Mucosa of rectum (tissue), 2 donors: ENCODE measurements around the gene VPS29.
A peak's percentile ranks its signal among the peaks of the same experiment; 100 is the strongest.
"Not testable (repeated sequence)": the region's sequence is repeated elsewhere in the genome, so short reads cannot be mapped to it uniquely, and the experiment has no call there.

Experiments
- H3K27ac ChIP-seq, 2 donors: one replicate each; pipeline ENCODE4 v1.7.0; 2013; ENCODE audit warnings: inconsistent platforms in 2 of 2, low read depth in 2 of 2, low read length in 2 of 2
- H3K27me3 ChIP-seq, 2 donors: one replicate each; pipeline ENCODE4 v1.7.0; 2013; ENCODE audit warnings: low read length in 2 of 2; ENCODE audit not compliant: control insufficient read depth in 2 of 2, insufficient read depth in 2 of 2
- H3K36me3 ChIP-seq, 2 donors: one replicate each; pipeline ENCODE4 v1.7.0; 2013; ENCODE audit warnings: low read length in 2 of 2; ENCODE audit not compliant: control insufficient read depth in 2 of 2, insufficient read depth in 2 of 2
- H3K4me1 ChIP-seq, 2 donors: one replicate each; pipeline ENCODE4 v1.7.0; 2013; ENCODE audit warnings: low read length in 2 of 2, mild to moderate bottlenecking in 1 of 2; ENCODE audit not compliant: control insufficient read depth in 2 of 2, insufficient read depth in 2 of 2
- H3K4me3 ChIP-seq, 2 donors: one replicate each; pipeline ENCODE4 v1.7.0; 2013; ENCODE audit warnings: low read length in 2 of 2
- H3K9ac ChIP-seq, 2 donors: one replicate each; pipeline ENCODE4 v1.7.0; 2013; ENCODE audit warnings: low read length in 2 of 2, low read depth in 1 of 2, mild to moderate bottlenecking in 1 of 2
- H3K9me3 ChIP-seq, 2 donors: one replicate each; pipeline ENCODE4 v1.7.0; 2013; ENCODE audit warnings: low read length in 2 of 2; ENCODE audit not compliant: control insufficient read depth in 2 of 2
- donor health status: healthy.
- donor health status: Normal muscosa, but diverticular disease.

Gene VPS29

DNA sequence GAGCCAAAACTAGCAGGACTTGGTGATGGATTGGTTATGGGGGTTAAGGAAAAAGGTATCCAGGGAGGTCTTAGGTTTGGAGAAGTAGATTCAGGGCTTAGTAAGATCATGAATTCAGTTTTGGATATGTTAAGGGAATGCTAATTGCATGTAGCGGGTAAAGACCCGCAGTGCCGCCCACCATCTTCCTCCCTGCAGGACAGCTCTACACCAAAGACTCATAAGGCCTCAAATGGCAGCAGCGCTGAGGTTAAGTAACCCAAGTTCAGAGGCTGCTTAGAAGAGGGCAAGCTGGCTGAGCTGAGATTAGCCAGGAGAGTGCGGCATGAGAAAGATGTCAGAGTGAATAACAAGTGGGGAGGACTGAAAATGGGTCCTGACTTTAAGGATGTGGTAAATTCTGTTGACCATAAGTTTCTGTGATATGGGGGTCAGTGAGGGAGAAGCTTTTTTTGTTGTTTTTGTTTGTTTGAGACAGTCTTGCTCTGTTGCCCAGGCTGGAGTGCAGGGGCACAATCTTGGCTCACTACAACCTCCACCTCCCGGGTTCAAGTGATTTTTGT lies 26.4 kb upstream of the VPS29 start:
- Histone ChIP-seq H3K9me3 (no peaks in the 10 kb centered on the region), H3K9ac (no peak overlapping the region), H3K27me3 (no peaks in the 10 kb centered on the region), H3K4me1 (peaks cover 12 to 13% of the 10 kb centered on the region in 2 donors), H3K27ac (no peak overlapping the region), H3K4me3 (no peak overlapping the region), H3K36me3 (peaks cover 0 to 5% of the 10 kb centered on the region in 2 donors)

DNA sequence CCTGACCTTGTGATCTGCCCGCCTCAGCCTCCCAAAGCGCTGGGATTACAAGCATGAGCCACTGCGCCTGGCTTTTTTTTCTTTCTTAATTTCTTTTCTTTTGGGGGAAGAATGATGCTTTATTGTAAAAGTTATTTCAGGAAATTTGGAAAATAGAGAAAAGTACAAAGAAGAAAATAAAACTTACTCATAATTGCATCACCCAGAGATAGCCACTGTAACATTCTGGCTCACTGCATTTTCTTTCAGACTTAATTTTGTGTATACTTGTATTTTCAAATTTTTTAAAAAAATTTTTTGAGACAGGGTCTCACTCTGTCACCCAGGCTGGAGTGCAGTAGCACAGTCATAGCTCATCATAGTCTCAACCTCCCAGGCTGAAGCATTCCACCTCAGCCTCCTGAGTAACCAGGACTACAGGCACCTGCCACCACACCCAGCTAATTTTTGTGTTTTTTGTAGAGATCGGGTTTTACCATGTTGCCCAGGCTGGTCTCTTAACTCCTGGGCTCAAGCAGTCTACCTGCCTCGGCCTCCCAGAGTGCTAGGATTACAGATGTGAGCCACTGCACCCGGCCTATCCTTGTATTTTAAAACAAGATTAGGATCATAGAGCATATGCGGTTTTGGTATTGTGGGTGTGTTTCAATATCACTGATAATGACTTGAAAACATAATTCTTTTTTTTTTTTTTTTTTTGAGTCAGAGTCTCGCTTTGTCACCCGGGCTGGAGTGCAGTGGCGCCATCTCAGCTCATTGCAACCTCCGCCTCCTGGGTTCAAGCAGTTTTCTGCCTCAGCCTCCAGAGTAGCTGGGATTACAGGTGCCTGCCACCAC lies 19.2 kb upstream of the VPS29 start:
- not testable (repeated sequence) for H3K36me3 ChIP-seq

DNA sequence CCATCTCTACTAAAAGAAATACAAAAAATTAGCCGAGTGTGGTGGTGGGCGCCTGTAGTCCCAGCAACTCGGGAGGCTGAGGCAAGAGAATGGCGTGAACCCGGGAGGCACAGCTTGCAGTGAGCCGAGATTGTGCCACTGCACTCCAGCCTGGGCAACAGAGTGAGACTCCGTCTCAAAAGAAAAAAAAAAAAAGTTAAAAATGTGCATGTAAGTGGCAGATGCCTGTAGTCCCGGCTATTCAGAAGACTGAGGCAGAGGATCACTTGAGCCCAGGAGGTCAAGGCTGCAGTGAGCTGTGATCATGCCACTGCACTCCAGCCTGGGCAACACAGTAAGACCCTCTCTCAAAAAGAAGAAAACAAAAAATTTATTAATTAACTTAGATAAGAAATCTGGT lies 16.1 kb upstream of the VPS29 start:
- H3K4me1 ChIP-seq, H3K4me3 ChIP-seq, H3K27ac ChIP-seq, H3K9me3 ChIP-seq, H3K9ac ChIP-seq, H3K36me3 ChIP-seq, H3K27me3 ChIP-seq: not testable (repeated sequence)

More for the DNA sequence above, 19.2 kb upstream of the VPS29 start:
- H3K4me1 ChIP-seq, H3K27ac ChIP-seq, H3K27me3 ChIP-seq, H3K4me3 ChIP-seq, H3K9me3 ChIP-seq, H3K9ac ChIP-seq: not testable (repeated sequence)

DNA sequence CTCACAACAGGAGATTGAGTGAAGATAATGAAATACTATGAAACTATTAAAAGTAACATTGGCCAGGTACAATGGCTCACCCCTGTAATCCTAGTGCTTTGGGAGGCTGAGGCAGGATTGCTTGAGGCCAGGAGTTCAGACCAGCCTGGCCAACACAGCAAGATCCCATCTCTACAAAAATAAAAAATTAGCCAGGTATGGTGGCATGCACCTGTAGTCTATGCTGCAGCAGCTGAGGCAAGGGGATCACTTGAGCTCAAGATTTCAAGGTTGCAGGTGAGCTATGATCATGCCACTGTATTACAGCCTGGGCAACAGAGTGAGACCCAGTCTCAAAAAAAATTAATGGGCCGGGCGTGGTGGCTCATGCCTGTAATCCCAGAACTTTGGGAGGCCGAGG lies 15.1 kb upstream of the VPS29 start:
- Histone ChIP-seq H3K4me1 (no peaks in the 10 kb centered on the region), H3K27ac (no peak overlapping the region), H3K9me3 (no peaks in the 10 kb centered on the region), H3K36me3 (no peaks in the 10 kb centered on the region), H3K4me3 (no peak overlapping the region), H3K27me3 (no peaks in the 10 kb centered on the region), H3K9ac (no peak overlapping the region)

DNA sequence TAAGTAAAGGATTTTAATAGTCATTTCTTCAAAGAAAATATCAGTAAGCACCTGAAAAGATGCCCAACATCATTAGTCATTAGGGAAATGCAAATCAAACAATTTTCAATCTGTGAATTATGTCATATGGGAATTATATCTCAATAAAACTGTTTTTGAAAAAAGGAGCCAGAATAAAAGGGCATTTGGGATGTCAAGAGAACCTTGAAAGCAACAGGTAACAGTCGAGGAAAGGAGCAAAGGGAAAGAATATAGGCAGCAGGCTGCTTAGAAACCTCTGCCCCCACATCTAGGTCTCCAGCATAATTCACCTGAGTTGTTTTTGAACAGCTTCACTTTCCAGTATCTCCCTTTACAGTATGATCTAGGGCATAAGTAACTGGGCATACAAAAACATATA lies 12.5 kb upstream of the VPS29 start:
- no peak overlapping the region for H3K9ac ChIP-seq
- H3K4me1 ChIP-seq: no peaks in the 10 kb centered on the region
- H3K27me3 ChIP-seq: no peaks in the 10 kb centered on the region
- H3K27ac ChIP-seq: no peak overlapping the region
- no peaks in the 10 kb centered on the region for H3K36me3 ChIP-seq
- no peaks in the 10 kb centered on the region for H3K9me3 ChIP-seq
- no peak overlapping the region for H3K4me3 ChIP-seq

DNA sequence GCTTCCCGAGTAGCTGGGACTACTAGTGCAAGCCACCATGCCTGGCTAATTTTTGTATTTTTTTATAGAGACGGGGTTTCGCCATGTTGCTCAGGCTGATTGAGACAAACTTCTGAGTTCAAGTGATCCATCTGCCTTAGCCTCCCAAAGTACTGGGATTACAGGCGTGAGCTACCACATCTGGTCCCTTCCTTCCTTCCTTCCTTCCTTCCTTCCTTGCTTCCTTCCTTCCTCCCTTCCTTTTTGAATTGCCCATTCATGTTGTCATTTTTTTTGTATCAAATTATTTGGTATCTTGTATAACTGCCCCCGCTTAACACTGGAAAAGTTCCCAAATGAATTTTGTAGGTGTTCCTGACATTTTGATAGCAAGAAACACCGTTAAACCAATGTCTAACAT lies 11.9 kb upstream of the VPS29 start:
- Histone ChIP-seq H3K9ac (no peak overlapping the region), H3K4me3 (no peak overlapping the region), H3K4me1 (no peaks in the 10 kb centered on the region), H3K36me3 (no peaks in the 10 kb centered on the region), H3K27me3 (no peaks in the 10 kb centered on the region), H3K27ac (no peak overlapping the region), H3K9me3 (no peaks in the 10 kb centered on the region)

DNA sequence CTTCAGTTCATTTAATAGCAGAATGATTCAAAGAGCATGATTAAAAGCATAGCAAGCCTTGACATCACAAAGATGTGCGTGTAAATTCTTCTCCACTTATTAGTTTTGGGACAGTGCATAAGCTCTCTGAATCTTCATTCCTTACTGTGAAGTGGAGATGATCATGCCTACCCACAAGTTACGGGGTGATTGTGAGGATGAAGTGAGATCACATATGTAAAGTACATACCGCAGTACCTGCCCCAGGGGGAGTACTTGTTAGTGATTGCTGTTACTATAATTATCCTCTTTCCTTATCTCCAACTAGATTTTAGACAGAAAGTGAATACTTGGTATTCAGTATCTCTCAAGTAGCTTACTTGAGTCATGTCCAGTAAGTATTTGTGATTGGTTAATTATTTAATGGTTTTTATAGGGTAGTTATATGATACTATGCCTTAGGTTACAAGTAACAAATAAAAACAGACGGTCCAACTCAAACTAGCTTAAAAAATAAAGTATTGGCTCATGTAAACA lies 6.2 kb upstream of the VPS29 start:
- H3K4me3 ChIP-seq: no peak overlapping the region
- H3K9me3 ChIP-seq: no peaks in the 10 kb centered on the region
- no peaks in the 10 kb centered on the region for H3K36me3 ChIP-seq
- no peak overlapping the region for H3K27ac ChIP-seq
- no peaks in the 10 kb centered on the region for H3K27me3 ChIP-seq
- no peak overlapping the region for H3K9ac ChIP-seq
- H3K4me1 ChIP-seq: no peaks in the 10 kb centered on the region

DNA sequence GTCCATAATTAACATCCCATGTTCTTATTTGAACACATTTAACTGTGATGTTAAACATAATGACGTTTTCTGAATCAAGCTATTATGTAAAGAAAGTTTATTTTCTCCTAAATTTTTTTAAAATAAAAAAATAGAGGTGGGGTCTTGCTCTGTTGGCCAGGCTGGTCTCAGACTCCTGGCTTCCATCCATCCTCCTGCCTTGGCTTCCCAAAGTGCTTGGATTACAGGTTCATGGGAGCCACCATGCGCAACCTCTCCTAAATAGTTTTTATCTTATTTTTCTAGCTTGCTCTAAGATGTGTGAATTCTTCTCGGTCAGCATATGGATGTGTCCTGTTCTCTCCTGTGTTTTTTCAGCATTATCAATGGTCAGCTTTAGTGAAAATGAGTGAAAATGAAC lies 3.4 kb upstream of the VPS29 start:
- H3K4me3 ChIP-seq: no peak overlapping the region
- H3K4me1 ChIP-seq: peaks cover 14 to 16% of the 10 kb centered on the region in 2 donors
- no peaks in the 10 kb centered on the region for H3K36me3 ChIP-seq
- H3K9ac ChIP-seq: no peak overlapping the region
- H3K27me3 ChIP-seq: no peaks in the 10 kb centered on the region
- H3K9me3 ChIP-seq: no peaks in the 10 kb centered on the region
- H3K27ac ChIP-seq: no peak overlapping the region

DNA sequence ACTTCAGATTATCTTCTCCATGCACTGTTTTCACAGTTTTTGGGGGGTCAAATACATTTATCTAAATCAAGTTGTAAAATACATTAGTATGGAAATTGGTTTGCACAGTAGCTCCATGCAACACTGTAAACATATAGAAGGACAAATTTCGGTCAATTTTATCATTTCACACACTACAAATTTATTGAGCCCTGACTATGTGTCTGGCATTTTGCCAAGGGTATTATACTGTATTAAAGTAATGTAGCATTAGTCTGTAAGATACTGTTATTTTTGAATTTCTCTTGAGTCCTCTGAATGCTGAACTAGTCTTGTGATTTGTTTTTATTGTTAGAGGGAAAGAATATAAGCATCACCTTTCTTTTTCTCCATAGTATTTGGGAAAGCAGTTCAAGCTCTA lies 1.5 kb upstream of the VPS29 start:
- no peak overlapping the region for H3K9ac ChIP-seq
- no peaks in the 10 kb centered on the region for H3K27me3 ChIP-seq
- no peak overlapping the region for H3K27ac ChIP-seq

DNA sequence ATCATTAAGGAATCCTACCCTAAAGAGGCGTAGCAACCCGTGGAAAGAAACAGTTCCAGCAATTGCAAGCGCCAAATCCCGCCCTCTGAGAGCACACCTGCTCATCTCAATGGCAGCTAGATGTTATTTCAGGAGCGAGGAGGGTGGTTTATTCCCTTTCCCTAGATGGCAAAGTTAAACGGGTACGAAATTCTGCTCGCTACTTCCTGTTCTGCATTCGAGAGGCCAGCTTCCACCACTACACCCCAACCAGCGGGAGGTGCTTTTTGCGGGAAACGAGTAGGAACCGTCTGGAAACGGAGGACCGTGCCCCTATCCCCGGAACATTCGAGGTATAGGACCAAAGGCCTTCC lies 536 bp downstream of the VPS29 start:
- Histone ChIP-seq H3K9me3 (no peaks in the 10 kb centered on the region), H3K36me3 (no peaks in the 10 kb centered on the region), H3K27me3 (no peaks in the 10 kb centered on the region), H3K27ac (peak overlapping the region; percentile 92 to 94), H3K9ac (peak overlapping the region; percentile 90 to 96), H3K4me1 (peaks cover 14 to 19% of the 10 kb centered on the region in 2 donors), H3K4me3 (peak overlapping the region; percentile 97 to 98)

More for the DNA sequence above, 1.5 kb upstream of the VPS29 start:
- Histone ChIP-seq H3K36me3 (no peaks in the 10 kb centered on the region), H3K4me1 (peaks cover 14 to 19% of the 10 kb centered on the region in 2 donors), H3K9me3 (no peaks in the 10 kb centered on the region), H3K4me3 (no peak overlapping the region)
